ENCODE data around the gene KLHL2.
"Not testable (repeated sequence)": the region's sequence is repeated elsewhere in the genome, so short reads cannot be mapped to it uniquely, and the experiment has no call there.

KLHL2 gene

DNA sequence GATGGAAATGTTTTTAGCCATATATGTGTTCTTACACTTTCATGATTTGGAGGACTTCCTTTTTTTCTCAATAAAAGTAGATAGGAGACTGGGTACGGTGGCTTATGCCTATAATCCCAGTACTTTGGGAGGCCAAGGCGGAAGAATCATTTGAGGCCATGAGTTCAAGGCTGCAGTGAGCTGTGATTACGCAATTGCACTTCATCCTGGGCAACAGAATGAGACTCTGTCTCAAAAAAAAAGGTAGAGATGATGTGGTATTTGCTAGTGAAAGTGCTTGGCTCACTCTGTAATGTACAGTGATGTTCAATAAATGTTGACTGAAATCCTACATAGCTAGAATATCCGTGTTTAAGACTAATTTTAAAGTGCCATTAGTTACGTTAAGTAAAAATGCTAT is 27.4 kb downstream of the KLHL2 start:
- H3K4me3 ChIP-seq (replicated peaks in 1 of 2; ENCODE audit: low read depth in 2 of 2, low read length in 2 of 2): no peak overlapping the region
- TF ChIP-seq, protein P1, sequence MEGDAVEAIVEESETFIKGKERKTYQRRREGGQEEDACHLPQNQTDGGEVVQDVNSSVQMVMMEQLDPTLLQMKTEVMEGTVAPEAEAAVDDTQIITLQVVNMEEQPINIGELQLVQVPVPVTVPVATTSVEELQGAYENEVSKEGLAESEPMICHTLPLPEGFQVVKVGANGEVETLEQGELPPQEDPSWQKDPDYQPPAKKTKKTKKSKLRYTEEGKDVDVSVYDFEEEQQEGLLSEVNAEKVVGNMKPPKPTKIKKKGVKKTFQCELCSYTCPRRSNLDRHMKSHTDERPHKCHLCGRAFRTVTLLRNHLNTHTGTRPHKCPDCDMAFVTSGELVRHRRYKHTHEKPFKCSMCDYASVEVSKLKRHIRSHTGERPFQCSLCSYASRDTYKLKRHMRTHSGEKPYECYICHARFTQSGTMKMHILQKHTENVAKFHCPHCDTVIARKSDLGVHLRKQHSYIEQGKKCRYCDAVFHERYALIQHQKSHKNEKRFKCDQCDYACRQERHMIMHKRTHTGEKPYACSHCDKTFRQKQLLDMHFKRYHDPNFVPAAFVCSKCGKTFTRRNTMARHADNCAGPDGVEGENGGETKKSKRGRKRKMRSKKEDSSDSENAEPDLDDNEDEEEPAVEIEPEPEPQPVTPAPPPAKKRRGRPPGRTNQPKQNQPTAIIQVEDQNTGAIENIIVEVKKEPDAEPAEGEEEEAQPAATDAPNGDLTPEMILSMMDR (IDR thresholded peaks at IDR 0.05; ENCODE audit: low read depth, low read length): no peak
- DNase-seq (ENCODE audit: low read depth in 2 of 2): no peak

GRCh38 chr4:165236852-165237251 is 29.5 kb downstream of the KLHL2 start:
- DNase-seq (ENCODE audit: low read depth in 2 of 2): not testable (repeated sequence)

DNA sequence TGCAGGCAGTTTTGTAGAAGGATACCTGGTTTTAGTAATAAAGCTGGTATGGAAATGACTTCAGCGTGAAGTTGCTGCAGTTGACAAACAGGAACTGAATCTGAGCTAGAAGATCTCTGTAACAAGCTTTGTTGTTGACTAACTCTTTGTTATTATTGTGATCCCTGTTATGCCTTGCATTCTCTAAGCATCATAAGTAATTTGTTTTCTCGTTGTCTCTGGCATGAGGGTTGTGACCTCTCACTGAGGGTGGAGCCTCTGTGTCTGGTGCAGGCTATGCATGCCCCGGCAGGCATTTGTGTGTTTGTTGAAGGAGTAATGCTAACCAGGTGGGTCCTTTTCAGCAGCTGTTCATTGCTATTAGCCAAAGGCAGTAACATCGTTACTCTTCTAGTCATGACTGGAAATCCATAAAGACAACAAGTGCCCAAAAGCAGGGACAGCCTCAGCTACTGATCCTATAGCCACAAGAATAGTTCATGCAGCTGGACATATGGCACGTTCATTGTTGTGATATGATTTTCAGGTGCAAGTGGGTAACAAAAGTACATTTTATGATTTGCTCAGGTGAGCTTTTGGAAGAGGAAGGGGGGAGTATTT is 30.8 kb downstream of the KLHL2 start:
- not testable (repeated sequence) for DNase-seq (ENCODE audit: low read depth in 2 of 2); H3K4me3 ChIP-seq (replicated peaks in 1 of 2; ENCODE audit: low read depth in 2 of 2, low read length in 2 of 2)

More at GRCh38 chr4:165236852-165237251, 29.5 kb downstream of the KLHL2 start:
- not testable (repeated sequence) for H3K4me3 ChIP-seq (replicated peaks in 1 of 2; ENCODE audit: low read depth in 2 of 2, low read length in 2 of 2)

DNA sequence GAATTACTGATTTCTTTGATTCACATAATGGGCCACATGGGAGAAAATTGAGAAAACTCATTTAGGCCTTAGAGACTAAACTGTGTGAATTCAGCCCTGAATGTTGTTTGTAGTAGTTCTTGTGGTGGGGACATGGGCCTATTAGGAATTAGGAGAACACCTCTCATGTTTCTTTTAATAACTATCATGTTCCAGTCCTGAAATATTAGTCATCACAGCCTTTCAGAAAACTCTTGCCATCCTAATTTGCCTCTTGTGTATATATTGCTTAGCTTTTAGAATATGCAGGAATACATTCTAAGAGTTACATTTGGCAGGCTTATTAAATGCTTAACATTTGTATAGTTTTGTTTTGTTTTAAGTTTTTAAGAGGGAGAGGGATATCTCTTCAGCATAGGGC is 33.4 kb downstream of the KLHL2 start:
- not testable (repeated sequence) for H3K4me3 ChIP-seq (replicated peaks in 1 of 2; ENCODE audit: low read depth in 2 of 2, low read length in 2 of 2); DNase-seq (ENCODE audit: low read depth in 2 of 2)

DNA sequence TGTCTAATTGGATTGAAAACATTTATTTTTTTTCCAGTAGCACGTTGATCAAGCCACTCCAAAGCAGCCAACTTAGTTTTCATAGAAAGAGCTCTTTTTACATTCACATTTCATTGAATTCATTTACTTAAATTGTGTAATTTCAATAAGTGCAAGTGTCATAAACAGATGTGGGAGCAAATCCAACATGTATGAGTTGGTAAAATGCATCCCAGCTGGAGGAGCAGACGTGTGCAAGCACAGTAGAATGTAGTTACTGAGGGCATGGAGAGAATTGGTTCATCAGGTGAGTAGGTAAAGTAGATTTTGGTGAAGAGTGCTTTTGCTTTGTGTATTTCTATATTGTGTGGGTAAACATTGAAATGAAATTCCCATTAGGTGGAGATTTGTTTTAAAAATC is 36.8 kb downstream of the KLHL2 start:
- not testable (repeated sequence) for H3K4me3 ChIP-seq (replicated peaks in 1 of 2; ENCODE audit: low read depth in 2 of 2, low read length in 2 of 2)

GRCh38 chr4:165244587-165245186 is 37.3 kb downstream of the KLHL2 start:
- not testable (repeated sequence) for DNase-seq (ENCODE audit: low read depth in 2 of 2); H3K4me3 ChIP-seq (replicated peaks in 1 of 2; ENCODE audit: low read depth in 2 of 2, low read length in 2 of 2)

More for the DNA sequence above, 36.8 kb downstream of the KLHL2 start:
- DNase-seq (ENCODE audit: low read depth in 2 of 2): not testable (repeated sequence)

DNA sequence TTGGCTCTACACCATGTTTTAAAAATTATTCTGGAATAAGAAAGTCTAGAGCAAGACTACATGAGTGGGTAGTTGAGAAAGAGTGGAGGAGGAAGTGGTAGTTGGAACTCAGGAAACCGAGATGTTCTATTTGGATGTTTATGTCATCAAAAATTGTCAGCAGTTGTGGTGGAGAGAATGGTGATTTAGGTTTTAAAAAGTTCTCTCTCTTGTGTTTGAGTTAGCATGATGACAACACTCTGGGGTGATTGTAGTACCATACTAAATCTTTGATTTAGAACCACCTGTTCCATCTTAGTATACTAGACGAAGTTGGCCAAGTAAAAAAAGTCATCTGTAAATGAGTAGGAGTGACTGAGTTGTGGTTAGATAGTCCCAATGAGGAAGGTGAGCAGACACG is 40.7 kb downstream of the KLHL2 start:
- TF ChIP-seq, protein P1 (IDR thresholded peaks at IDR 0.05; ENCODE audit: low read depth, low read length): no peak
- no peak for DNase-seq (ENCODE audit: low read depth in 2 of 2)
- H3K4me3 ChIP-seq (replicated peaks in 1 of 2; ENCODE audit: low read depth in 2 of 2, low read length in 2 of 2): no peak overlapping the region

DNA sequence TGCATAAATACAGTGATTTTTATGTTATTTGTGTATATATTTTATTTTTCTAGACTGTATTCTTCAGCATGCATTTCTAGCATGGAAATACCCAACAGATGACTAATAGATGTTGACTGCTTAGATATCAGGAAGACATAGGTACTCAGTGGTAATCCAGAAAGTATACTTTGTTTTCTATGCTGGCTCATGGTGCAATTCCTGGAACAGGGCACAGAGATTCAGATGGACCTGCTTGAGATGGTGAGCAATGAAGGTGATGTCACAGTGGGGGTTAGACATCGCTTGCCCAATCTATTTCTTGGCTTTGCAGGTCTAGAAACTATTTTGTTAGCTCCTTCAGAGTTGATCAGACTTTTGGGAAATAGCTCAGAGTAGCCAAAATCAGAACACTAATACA is 41.5 kb downstream of the KLHL2 start:
- peak; percentile 15 to 81 for DNase-seq (ENCODE audit: low read depth in 2 of 2)
- not testable (repeated sequence) for H3K4me3 ChIP-seq (replicated peaks in 1 of 2; ENCODE audit: low read depth in 2 of 2, low read length in 2 of 2)

- not testable (repeated sequence) for DNase-seq (ENCODE audit: low read depth in 2 of 2); H3K4me3 ChIP-seq (replicated peaks in 1 of 2; ENCODE audit: low read depth in 2 of 2, low read length in 2 of 2)
Observed at GRCh38 chr4:165254771-165255170, 47.4 kb downstream of the KLHL2 start.

GRCh38 chr4:165255439-165255838 is 48.1 kb downstream of the KLHL2 start:
- not testable (repeated sequence) for H3K4me3 ChIP-seq (replicated peaks in 1 of 2; ENCODE audit: low read depth in 2 of 2, low read length in 2 of 2)
- peak; percentile 80 to 87 for DNase-seq (ENCODE audit: low read depth in 2 of 2)

GRCh38 chr4:165256074-165256659 is 48.8 kb downstream of the KLHL2 start:
- DNase-seq (ENCODE audit: low read depth in 2 of 2): peak in 1 of 2 donors; percentile 14
- H3K4me3 ChIP-seq (replicated peaks in 1 of 2; ENCODE audit: low read depth in 2 of 2, low read length in 2 of 2): not testable (repeated sequence)

DNA sequence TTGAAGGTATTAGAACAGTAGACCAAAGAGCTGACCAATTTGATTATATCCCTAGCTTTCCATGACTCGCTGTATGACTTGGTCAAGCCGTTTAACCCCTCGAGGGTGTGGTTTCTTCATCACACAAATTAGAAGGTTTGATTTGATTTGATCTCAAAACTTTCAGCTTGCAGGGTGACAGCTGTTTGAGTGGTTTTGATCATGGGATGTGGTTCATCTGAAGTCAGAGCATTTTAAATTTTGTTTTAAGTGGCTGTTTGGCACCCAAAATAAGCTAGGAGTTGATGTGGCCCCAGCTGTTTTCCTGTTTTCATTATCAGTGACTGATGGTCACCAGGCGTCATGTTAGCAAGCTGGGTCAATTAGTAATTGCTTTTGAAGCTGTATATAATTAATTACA is 52.4 kb downstream of the KLHL2 start:
- H3K4me3 ChIP-seq (replicated peaks in 1 of 2; ENCODE audit: low read depth in 2 of 2, low read length in 2 of 2): not testable (repeated sequence)
- DNase-seq (ENCODE audit: low read depth in 2 of 2): peak in 1 of 2 donors; percentile 2

- not testable (repeated sequence) for DNase-seq (ENCODE audit: low read depth in 2 of 2)
Observed at GRCh38 chr4:165262306-165262705, 54.9 kb downstream of the KLHL2 start.

GRCh38 chr4:165263466-165263865 is 56.1 kb downstream of the KLHL2 start:
- H3K4me3 ChIP-seq (replicated peaks in 1 of 2; ENCODE audit: low read depth in 2 of 2, low read length in 2 of 2); DNase-seq (ENCODE audit: low read depth in 2 of 2): not testable (repeated sequence)

More at GRCh38 chr4:165262306-165262705, 54.9 kb downstream of the KLHL2 start:
- not testable (repeated sequence) for H3K4me3 ChIP-seq (replicated peaks in 1 of 2; ENCODE audit: low read depth in 2 of 2, low read length in 2 of 2)

DNA sequence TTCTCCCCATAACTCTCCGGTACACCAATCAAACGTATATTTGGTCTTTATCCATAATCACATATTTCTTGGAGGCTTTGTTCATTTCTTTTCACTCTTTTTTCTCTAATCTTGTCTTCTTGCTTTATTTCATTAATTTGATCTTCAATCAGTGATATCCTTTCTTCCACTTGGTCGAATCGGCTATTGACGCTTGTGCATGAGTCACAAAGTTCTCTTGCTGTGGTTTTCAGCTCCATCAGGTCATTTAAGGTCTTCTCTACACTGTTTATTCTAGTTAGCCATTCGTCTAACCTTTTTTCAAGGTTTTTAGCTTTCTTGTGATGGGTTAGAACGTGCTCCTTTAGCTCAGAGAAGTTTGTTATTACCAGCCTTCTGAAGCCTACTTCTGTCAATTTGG is 62.6 kb downstream of the KLHL2 start:
- not testable (repeated sequence) for DNase-seq (ENCODE audit: low read depth in 2 of 2); H3K4me3 ChIP-seq (replicated peaks in 1 of 2; ENCODE audit: low read depth in 2 of 2, low read length in 2 of 2)

- H3K4me3 ChIP-seq (replicated peaks in 1 of 2; ENCODE audit: low read depth in 2 of 2, low read length in 2 of 2); DNase-seq (ENCODE audit: low read depth in 2 of 2): not testable (repeated sequence)
Observed at GRCh38 chr4:165273443-165273842, 66.1 kb downstream of the KLHL2 start.
